Measurements from ENCODE around the gene CENPX. TPM values are rescaled to one million over a fixed set of nuclear protein-coding genes. Genes with fewer than 3 reads are reported as not detected.
A peak's percentile ranks its signal among the peaks of the same experiment; 100 is the strongest.

CENPX gene
- total and polyA plus RNA-seq, 2 of the 13 experiments (the other 11 are each of a cell fraction or from before 2014, with no cell fraction given), result 92.7 to 170 TPM

- TF ChIP-seq GABPB1 (CRISPR knock-in tag; IDR thresholded peaks at IDR 0.05) (peak; percentile 71), GPN1 (CRISPR knock-in tag; IDR thresholded peaks at IDR 0.05; ENCODE audit: borderline replicate concordance) (no peak), HOXA5 (CRISPR knock-in tag; IDR thresholded peaks at IDR 0.05) (no peak), SUZ12 (IDR thresholded peaks at IDR 0.05; ENCODE audit: low read depth, low read length) (no peak), POLR2AphosphoS5 (IDR thresholded peaks at IDR 0.05; ENCODE audit: low read depth, low read length) (no peak; the same call in none of the 2 replicates), ZSCAN21 (CRISPR knock-in tag; IDR thresholded peaks at IDR 0.05; ENCODE audit: borderline replicate concordance) (0 out of 2 replicates have a peak, but pooled peaks have one; percentile 7), ZNF674 (CRISPR knock-in tag; IDR thresholded peaks at IDR 0.05; ENCODE audit: low read depth) (peak; percentile 87; the same call in 1 of the 2 replicates), ARID2 (CRISPR knock-in tag; IDR thresholded peaks at IDR 0.05; ENCODE audit: borderline replicate concordance) (no peak), ZNF292 (CRISPR knock-in tag; IDR thresholded peaks at IDR 0.05; ENCODE audit: borderline replicate concordance, low read depth) (peak; percentile 93), ZNF121 (CRISPR knock-in tag; IDR thresholded peaks at IDR 0.05) (no peak; the same call in 1 of the 2 replicates), ZNF546 (CRISPR knock-in tag; conservative IDR thresholded peaks at IDR 0.05) (peak; percentile 89; the same call in 1 of the 2 replicates), ZNF317 (CRISPR knock-in tag; IDR thresholded peaks at IDR 0.05) (peak; percentile 66), ZSCAN25 (CRISPR knock-in tag; IDR thresholded peaks at IDR 0.05) (peak; percentile 75; the same call in 1 of the 2 replicates), KAT7 (CRISPR knock-in tag; IDR thresholded peaks at IDR 0.05; ENCODE audit: borderline replicate concordance) (peak; percentile 71), GZF1 (CRISPR knock-in tag; IDR thresholded peaks at IDR 0.05) (0 out of 2 replicates have a peak, but pooled peaks have one; percentile 20), SIX1 (CRISPR knock-in tag; IDR thresholded peaks at IDR 0.05; ENCODE audit: borderline replicate concordance) (no peak), MED13 (CRISPR knock-in tag; IDR thresholded peaks at IDR 0.05) (no peak), ZNF589 (CRISPR knock-in tag; conservative IDR thresholded peaks at IDR 0.05) (peak; percentile 79), GLI4 (CRISPR knock-in tag; IDR thresholded peaks at IDR 0.05; ENCODE audit: borderline replicate concordance) (no peak), MLXIP (CRISPR knock-in tag; IDR thresholded peaks at IDR 0.05; ENCODE audit: borderline replicate concordance) (no peak), ZBTB25 (CRISPR knock-in tag; IDR thresholded peaks at IDR 0.05) (no peak; the same call in 1 of the 2 replicates), PHB2 (IDR thresholded peaks at IDR 0.05; ENCODE audit: partially characterized antibody) (no peak), ZNF761 (CRISPR knock-in tag; conservative IDR thresholded peaks at IDR 0.05) (no peak), GFI1 (CRISPR knock-in tag; IDR thresholded peaks at IDR 0.05; ENCODE audit: borderline replicate concordance) (peak; percentile 36; the same call in 1 of the 2 replicates), CAMTA2 (CRISPR knock-in tag; IDR thresholded peaks at IDR 0.05; ENCODE audit: borderline replicate concordance) (no peak), ZC3H13 (CRISPR knock-in tag; IDR thresholded peaks at IDR 0.05) (peak; percentile 87), MED8 (CRISPR knock-in tag; IDR thresholded peaks at IDR 0.05; ENCODE audit: insufficient replicate concordance) (peak; percentile 48)
Measured at GRCh38 chr17:82056729-82057621, 34.3 kb upstream of the CENPX start (continued).

Data from HepG2 (cell line).